GM23248 (cell line): ENCODE results near the gene METTL8. TPM values are rescaled to one million over a fixed set of nuclear protein-coding genes. Genes with fewer than 3 reads are reported as not detected.
"Not testable (repeated sequence)": the region's sequence is repeated elsewhere in the genome, so short reads cannot be mapped to it uniquely, and the experiment has no call there.

ENCODE experiments used
- DNase-seq: peaks from one replicate; pipeline ENCODE4 v3.0.0-alpha.2; 2015
- H2AFZ ChIP-seq: fragments of 200-600 bp; sonication (generic); 2 replicates; pipeline ENCODE4 v1.6.1; 2016; ENCODE audit warnings: antibody characterized with exemption
- H3F3A ChIP-seq: fragments of 200-600 bp; sonication (generic); 2 replicates; pipeline ENCODE4 v1.6.1; 2016; ENCODE audit warnings: mild to moderate bottlenecking, antibody characterized with exemption, mixed run types; ENCODE audit not compliant: insufficient read depth
- H3K27ac ChIP-seq: fragments of 200-600 bp; sonication (generic); 2 replicates; pipeline ENCODE4 v1.5.1; 2016; ENCODE audit warnings: mild to moderate bottlenecking
- H3K27me3 ChIP-seq: fragments of 200-600 bp; sonication (generic); replicated peaks from 2 replicates; pipeline ENCODE4 v1.6.1; 2016; ENCODE audit warnings: mild to moderate bottlenecking; ENCODE audit not compliant: insufficient read depth
- H3K36me3 ChIP-seq: fragments of 200-600 bp; sonication (generic); 2 replicates; pipeline ENCODE4 v1.6.1; 2016; ENCODE audit warnings: low read depth, mild to moderate bottlenecking
- H3K4me1 ChIP-seq: fragments of 200-600 bp; sonication (generic); 2 replicates; pipeline ENCODE4 v1.6.1; 2016; ENCODE audit warnings: mild to moderate bottlenecking; ENCODE audit not compliant: insufficient read depth
- H3K4me2 ChIP-seq: fragments of 200-600 bp; sonication (generic); one replicate; pipeline ENCODE4 v1.6.1; 2016; ENCODE audit warnings: mild to moderate bottlenecking; ENCODE audit not compliant: unreplicated experiment
- H3K4me3 ChIP-seq: fragments of 200-600 bp; sonication (generic); 2 replicates; pipeline ENCODE4 v1.5.1; 2016; ENCODE audit warnings: mild to moderate bottlenecking
- H3K79me2 ChIP-seq: fragments of 200-600 bp; sonication (generic); 2 replicates; pipeline ENCODE4 v1.6.1; 2016; ENCODE audit warnings: mild to moderate bottlenecking; ENCODE audit not compliant: insufficient read depth
- H3K9ac ChIP-seq: fragments of 200-600 bp; sonication (generic); 2 replicates; pipeline ENCODE4 v1.6.1; 2016; ENCODE audit warnings: mild to moderate bottlenecking
- H3K9me2 ChIP-seq: fragments of 200-600 bp; sonication (generic); 2 replicates; pipeline ENCODE4 v1.6.1; 2016; ENCODE audit warnings: mixed run types, mild to moderate bottlenecking, moderate library complexity; ENCODE audit not compliant: insufficient read depth
- H3K9me3 ChIP-seq: fragments of 200-600 bp; sonication (generic); one replicate; pipeline ENCODE4 v1.6.1; 2017; ENCODE audit warnings: low read depth
- H4K20me1 ChIP-seq: fragments of 200-600 bp; sonication (generic); 2 replicates; pipeline ENCODE4 v1.6.0; 2016; ENCODE audit not compliant: insufficient read depth
- EZH2 ChIP-seq: fragments of 200-600 bp; sonication (generic); IDR thresholded peaks from 2 replicates; pipeline ENCODE4 v1.6.1; 2018; ENCODE audit warnings: antibody characterized with exemption, mild to moderate bottlenecking; ENCODE audit not compliant: insufficient read depth, poor library complexity, severe bottlenecking
- EZH2phosphoT487 ChIP-seq: fragments of 200-600 bp; sonication (generic); IDR thresholded peaks from 2 replicates; pipeline ENCODE4 v1.6.1; 2018; ENCODE audit warnings: antibody characterized with exemption, moderate library complexity, mild to moderate bottlenecking, low read depth; ENCODE audit not compliant: insufficient read depth
- WGBS, 2 experiments: methylation state at CpG; one replicate each; pipeline ENCODE4 v1.1.6; 2015 to 2017; ENCODE audit warnings: low lambda C conversion rate in 2 of 2, low coverage in 1 of 2; ENCODE audit errors: missing lambda C conversion rate in 2 of 2; 5-methylcytosine and 5-hydroxymethylcytosine counted together
- in situ Hi-C: fragments of 300-500 bp; cut with MboI; formaldehyde crosslinking; loops from 2 replicates; pipeline ENCODE4 v1.15.0; 2020
- polyA plus RNA-seq: library from polyadenylated mRNA; unstranded; fragments of >200 nt; fragmentation: Nextera tagmentation; extraction: Ambion mirVana; gene quantifications from 2 replicates; pipeline ENCODE4 v1.2.1, GENCODE V29; 2016
- total RNA-seq: library from RNA; depleted of rRNA; stranded (reverse); fragments of >200 nt; shearing (Covaris generic); gene quantifications from 2 replicates; pipeline ENCODE4 v1.2.3, GENCODE V29; 2014

METTL8 gene
- total and polyA plus RNA-seq, 2 experiments from 2014 or later: 27.2 to 38.5 TPM

DNA sequence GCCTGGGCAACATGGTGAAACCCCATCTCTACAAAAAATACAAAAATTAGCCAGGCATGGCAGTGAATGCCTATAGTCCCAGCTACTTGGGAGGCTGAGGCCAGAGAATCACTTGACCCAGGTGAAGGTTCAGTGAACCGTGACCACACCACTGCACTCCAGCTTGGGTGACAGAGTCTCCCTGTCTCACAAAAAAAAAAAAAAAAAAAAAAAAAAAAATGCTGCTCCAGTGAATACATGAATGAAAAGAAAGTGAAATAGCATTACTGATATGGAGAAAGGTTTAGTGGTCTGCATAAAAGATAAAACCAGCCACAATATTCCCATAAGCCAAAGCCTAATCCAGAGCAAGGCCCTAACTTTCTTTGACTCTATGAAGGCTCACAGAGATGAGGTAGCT is 44.5 kb downstream of the METTL8 start:
- H3K4me3 ChIP-seq: no peak overlapping the region
- no peaks in the 10 kb centered on the region for H3K9me2 ChIP-seq
- peaks cover 18% of the 10 kb centered on the region for H3K4me1 ChIP-seq
- no peak overlapping the region for H3K27ac ChIP-seq
- in situ Hi-C loops: no loop called here
- H3K27me3 ChIP-seq: no peaks in the 10 kb centered on the region
- 94 to 100% methylated on average over 1 of the region's 1 CpG for whole genome bisulfite sequencing, 2 experiments
- H4K20me1 ChIP-seq: no peaks in the 10 kb centered on the region
- H3K4me2 ChIP-seq: no peak overlapping the region
- H3K9ac ChIP-seq: no peak overlapping the region
- DNase-seq: no peak
- H3K36me3 ChIP-seq: no peaks in the 10 kb centered on the region
- no peaks in the 10 kb centered on the region for H3K9me3 ChIP-seq
- H2AFZ ChIP-seq: no peak overlapping the region
- peaks cover 13% of the 10 kb centered on the region for H3F3A ChIP-seq
- no peak for TF ChIP-seq EZH2
- TF ChIP-seq EZH2phosphoT487: no peak
- H3K79me2 ChIP-seq: no peaks in the 10 kb centered on the region

DNA sequence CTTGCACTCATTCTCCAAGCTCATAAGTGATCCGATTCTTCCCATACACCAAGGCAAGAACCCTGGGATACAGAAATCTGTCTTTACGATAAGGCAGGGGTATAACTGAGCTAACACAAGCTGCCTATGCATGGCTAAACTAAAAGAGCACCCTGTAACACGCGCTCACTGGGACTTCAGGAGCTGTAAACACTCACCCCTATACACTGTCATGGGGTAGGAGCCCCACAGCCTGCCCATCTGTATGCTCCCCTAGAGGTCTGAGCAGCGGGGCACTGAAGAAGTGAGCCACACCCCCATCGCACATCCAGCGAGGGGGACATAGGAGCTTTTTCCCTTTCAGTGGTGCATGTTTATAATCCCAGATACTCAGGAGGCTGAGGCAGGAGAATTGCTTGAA is 46.7 kb downstream of the METTL8 start:
- in situ Hi-C loops: no loop called here
- Histone ChIP-seq H2AFZ (no peak overlapping the region), H3K4me3 (no peak overlapping the region), H3K9me3 (no peaks in the 10 kb centered on the region), H3K9me2 (no peaks in the 10 kb centered on the region), H3K4me2 (no peak overlapping the region), H3K27ac (no peak overlapping the region), H3K9ac (no peak overlapping the region), H3K27me3 (no peaks in the 10 kb centered on the region), H3K79me2 (peaks cover 7% of the 10 kb centered on the region; the same call in 1 of the 2 replicates), H3F3A (peaks cover 13% of the 10 kb centered on the region), H3K36me3 (no peaks in the 10 kb centered on the region), H4K20me1 (no peaks in the 10 kb centered on the region), H3K4me1 (peaks cover 18% of the 10 kb centered on the region)
- no peak for DNase-seq
- 89 to 93% methylated on average over 7 of the region's 7 CpGs for WGBS, 2 experiments
- no peak for TF ChIP-seq EZH2phosphoT487
- TF ChIP-seq EZH2: no peak

GRCh38 chr2:171386627-171387026 is 47.2 kb downstream of the METTL8 start:
- Histone ChIP-seq H3K79me2 (peaks cover 8% of the 10 kb centered on the region; the same call in 1 of the 2 replicates), H3K9me2 (no peaks in the 10 kb centered on the region), H4K20me1 (no peaks in the 10 kb centered on the region), H3K9me3 (no peaks in the 10 kb centered on the region), H3K4me1 (peaks cover 16% of the 10 kb centered on the region), H3K4me3 (no peak overlapping the region), H3K27ac (no peak overlapping the region), H3F3A (peaks cover 13% of the 10 kb centered on the region), H3K27me3 (no peaks in the 10 kb centered on the region), H3K4me2 (no peak overlapping the region), H3K36me3 (no peaks in the 10 kb centered on the region), H3K9ac (no peak overlapping the region), H2AFZ (no peak overlapping the region)
- in situ Hi-C loops: no loop called here
- DNase-seq: no peak
- TF ChIP-seq EZH2: no peak
- TF ChIP-seq EZH2phosphoT487: no peak
- WGBS, 2 experiments: 92 to 96% methylated on average over 8 to 10 of the region's 10 CpGs

GRCh38 chr2:171383134-171383533 is 50.7 kb downstream of the METTL8 start:
- H3K79me2 ChIP-seq: peaks cover 40% of the 10 kb centered on the region
- no peak for DNase-seq

DNA sequence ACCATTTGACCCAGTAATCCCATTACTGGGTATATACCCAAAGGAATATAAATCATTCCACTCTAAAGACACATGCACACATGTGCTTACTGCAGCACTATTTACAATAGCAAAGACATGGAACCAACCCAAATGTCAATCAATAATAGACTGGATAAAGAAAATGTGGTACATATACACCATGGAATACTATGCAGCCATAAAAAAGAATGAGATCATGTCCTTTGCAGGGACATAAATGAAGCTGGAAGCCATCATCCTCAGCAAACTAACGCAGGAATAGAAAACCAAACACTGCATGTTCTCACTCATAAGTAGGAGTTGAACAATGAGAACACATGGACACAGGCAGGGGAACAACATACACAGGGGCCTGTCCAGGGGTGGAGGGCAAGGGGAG is 51.6 kb downstream of the METTL8 start:
- H3K4me1 ChIP-seq, H3K27me3 ChIP-seq, DNase-seq, H4K20me1 ChIP-seq, H3K27ac ChIP-seq, H3K9me3 ChIP-seq, H3F3A ChIP-seq, H2AFZ ChIP-seq, H3K4me3 ChIP-seq, H3K36me3 ChIP-seq, H3K9ac ChIP-seq, H3K9me2 ChIP-seq, H3K4me2 ChIP-seq, in situ Hi-C loops: not testable (repeated sequence)
- peaks cover 48% of the 10 kb centered on the region for H3K79me2 ChIP-seq
- 83 to 92% methylated on average over 1 of the region's 1 CpG for WGBS, 2 experiments

More at GRCh38 chr2:171383134-171383533, 50.7 kb downstream of the METTL8 start:
- H2AFZ ChIP-seq: no peak overlapping the region
- no peaks in the 10 kb centered on the region for H3K9me2 ChIP-seq
- 91 to 95% methylated on average over 1 of the region's 1 CpG for WGBS, 2 experiments
- no peak overlapping the region for H3K27ac ChIP-seq
- H3K27me3 ChIP-seq: no peaks in the 10 kb centered on the region
- no peaks in the 10 kb centered on the region for H4K20me1 ChIP-seq
- in situ Hi-C loops: no loop called here
- H3K4me2 ChIP-seq: no peak overlapping the region
- no peaks in the 10 kb centered on the region for H3K36me3 ChIP-seq
- no peaks in the 10 kb centered on the region for H3K4me1 ChIP-seq
- no peak overlapping the region for H3K9ac ChIP-seq
- no peaks in the 10 kb centered on the region for H3F3A ChIP-seq
- H3K4me3 ChIP-seq: no peak overlapping the region
- TF ChIP-seq EZH2phosphoT487 (no peak), EZH2 (no peak)
- H3K9me3 ChIP-seq: no peaks in the 10 kb centered on the region

DNA sequence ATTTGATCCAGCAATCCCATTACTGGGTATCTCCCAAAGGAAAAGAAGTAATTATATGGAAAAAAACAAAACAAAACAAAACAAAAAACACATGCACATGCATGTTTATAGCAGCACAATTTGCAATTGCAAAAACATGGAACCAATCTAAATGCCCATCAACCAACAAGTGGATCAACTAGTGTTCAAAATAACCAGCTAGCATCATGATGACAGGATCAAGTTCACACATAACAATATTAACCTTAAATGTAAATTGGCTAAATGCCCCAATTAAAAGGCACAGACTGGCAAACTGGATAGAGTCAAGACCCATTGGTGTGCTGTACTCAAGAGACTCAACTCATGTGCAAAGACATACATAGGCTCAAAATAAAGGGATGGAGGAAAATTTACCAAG is 55.9 kb downstream of the METTL8 start:
- H2AFZ ChIP-seq, H3K27me3 ChIP-seq, DNase-seq, H3K4me2 ChIP-seq, H3K4me1 ChIP-seq, H3K27ac ChIP-seq, in situ Hi-C loops, H3K36me3 ChIP-seq, H3K4me3 ChIP-seq, H4K20me1 ChIP-seq, H3K9me3 ChIP-seq, H3K9ac ChIP-seq, H3F3A ChIP-seq, H3K9me2 ChIP-seq: not testable (repeated sequence)
- H3K79me2 ChIP-seq: peaks cover 62% of the 10 kb centered on the region
